T1000 (cell line): ENCODE measurements around the gene UNCX.

Experiments
- DNase-seq: peaks from one replicate; lab custom pipeline; 2025; ENCODE audit warnings: mixed read lengths; lab: John Stamatoyannopoulos, UW

UNCX gene

GRCh38 chr7:1232103-1232466 lies 587 bp upstream of the UNCX start:
- DNase-seq, result no peak

GRCh38 chr7:1233333-1234048 lies 819 bp downstream of the UNCX start:
- no peak for DNase-seq

GRCh38 chr7:1234049-1234880 lies 1.6 kb downstream of the UNCX start:
- no peak for DNase-seq

- no peak for DNase-seq
Measured at GRCh38 chr7:1234881-1235500, 2.3 kb downstream of the UNCX start.

DNA sequence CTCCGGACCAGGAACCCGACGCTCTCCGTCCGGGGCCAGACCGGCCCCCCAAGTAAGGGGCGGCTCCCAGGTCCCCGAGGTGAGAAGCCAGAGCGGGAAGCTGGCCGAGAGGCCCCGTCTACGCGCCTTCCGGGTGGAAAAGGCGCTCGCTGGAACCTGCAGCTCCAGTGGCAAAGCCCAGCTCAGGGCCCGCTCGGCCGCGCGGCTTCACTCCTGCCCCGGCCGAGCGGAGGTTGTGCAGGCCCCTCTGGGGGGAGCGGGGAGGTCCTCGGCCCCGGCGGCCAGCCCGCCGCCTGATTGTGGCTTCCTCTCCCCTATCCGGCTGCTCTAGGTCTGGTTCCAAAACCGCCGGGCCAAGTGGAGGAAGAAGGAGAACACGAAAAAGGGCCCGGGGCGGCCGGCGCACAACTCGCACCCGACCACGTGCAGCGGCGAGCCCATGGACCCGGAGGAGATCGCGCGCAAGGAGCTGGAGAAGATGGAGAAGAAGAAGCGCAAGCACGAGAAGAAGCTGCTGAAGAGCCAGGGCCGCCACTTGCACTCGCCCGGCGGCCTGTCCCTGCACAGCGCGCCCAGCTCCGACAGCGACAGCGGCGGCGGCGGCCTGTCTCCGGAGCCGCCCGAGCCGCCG lies 2.9 kb downstream of the UNCX start:
- DNase-seq, result no peak

GRCh38 chr7:1236132-1236661 lies 3.5 kb downstream of the UNCX start:
- no peak for DNase-seq

GRCh38 chr7:1236831-1237701 lies 4.4 kb downstream of the UNCX start:
- no peak for DNase-seq

DNA sequence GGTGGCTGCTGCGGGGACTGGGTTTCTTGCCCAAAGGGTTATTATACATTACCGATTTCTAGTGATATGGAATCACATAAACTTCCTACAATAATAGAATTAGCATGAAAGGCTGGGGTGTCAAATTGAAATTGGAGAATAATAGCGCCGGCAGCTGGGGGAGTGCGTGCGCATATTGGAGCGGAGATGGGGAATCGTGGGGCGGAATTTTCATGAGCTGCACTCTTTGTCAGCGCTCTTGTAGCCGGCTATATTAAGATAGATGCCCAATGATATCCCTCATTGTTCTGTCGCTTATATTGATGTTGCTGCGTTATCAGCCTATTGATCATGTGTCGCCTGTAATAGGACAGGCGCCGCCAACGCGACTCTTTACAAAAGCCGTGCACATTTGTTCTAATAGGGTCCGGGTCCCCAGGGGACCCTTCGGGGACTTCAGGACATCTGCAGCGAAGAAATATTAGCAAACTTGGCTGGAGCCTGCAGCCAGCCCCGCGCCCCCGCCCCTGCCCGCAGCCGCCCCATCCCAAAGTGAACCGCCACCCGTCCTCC lies 5.1 kb downstream of the UNCX start:
- DNase-seq, result no peak

GRCh38 chr7:1238450-1238882 lies 5.8 kb downstream of the UNCX start:
- DNase-seq, result no peak

GRCh38 chr7:1238931-1239802 lies 6.5 kb downstream of the UNCX start:
- no peak for DNase-seq

DNA sequence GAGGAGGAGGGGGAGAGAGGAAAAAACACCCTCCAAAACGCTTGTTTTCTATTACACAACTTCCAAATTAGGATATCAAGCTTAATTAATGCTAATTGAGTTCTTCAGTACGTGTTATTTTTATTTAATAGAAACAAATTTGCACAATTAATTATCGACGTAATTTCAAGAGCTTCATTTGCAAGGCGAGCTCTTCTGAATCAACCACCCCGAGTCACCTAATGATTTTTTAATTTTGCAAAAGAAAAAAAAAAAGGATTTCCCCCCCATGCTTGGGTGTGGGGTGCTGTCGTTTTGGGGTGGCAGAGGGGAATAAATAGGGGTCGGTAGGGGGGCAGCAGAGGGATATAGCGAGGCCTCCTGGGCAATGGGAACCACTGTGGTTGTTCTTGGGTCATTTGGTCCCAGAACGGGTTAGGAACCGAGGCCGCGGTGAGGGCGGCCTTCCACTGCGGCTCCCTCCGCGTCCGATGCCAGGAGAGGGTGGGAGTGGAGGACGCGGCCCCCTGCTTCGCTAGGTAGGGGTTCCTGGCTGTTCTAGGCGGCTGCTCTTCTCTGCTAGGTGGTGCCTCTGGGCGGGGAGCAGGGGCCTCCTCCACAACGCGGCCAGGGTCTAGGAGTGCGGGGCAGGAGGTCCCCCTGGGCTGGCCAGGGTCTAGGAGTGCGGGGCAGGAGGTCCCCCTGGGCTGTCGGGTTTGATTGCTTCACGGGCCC lies 7.3 kb downstream of the UNCX start:
- no peak for DNase-seq

- no peak for DNase-seq
Measured at GRCh38 chr7:1240517-1241257, 8.0 kb downstream of the UNCX start.

DNA sequence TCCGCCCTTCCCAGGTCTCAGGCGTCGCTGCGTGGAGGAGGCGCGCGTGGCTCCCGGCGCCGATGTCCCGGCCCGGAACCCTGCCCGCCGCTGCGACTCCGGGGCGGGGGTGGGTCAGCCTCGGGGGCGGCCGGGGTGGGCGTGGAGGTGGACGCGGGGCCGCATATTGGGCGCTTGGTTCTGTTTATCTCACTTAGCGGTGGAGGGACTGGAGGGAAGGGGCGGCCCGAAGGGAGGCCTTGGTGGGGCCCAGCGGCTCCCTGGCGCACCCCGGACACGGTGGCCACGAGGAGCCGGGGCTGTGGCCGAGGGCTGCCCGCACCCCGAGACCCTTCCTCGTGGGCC lies 8.6 kb downstream of the UNCX start:
- DNase-seq, result no peak

DNA sequence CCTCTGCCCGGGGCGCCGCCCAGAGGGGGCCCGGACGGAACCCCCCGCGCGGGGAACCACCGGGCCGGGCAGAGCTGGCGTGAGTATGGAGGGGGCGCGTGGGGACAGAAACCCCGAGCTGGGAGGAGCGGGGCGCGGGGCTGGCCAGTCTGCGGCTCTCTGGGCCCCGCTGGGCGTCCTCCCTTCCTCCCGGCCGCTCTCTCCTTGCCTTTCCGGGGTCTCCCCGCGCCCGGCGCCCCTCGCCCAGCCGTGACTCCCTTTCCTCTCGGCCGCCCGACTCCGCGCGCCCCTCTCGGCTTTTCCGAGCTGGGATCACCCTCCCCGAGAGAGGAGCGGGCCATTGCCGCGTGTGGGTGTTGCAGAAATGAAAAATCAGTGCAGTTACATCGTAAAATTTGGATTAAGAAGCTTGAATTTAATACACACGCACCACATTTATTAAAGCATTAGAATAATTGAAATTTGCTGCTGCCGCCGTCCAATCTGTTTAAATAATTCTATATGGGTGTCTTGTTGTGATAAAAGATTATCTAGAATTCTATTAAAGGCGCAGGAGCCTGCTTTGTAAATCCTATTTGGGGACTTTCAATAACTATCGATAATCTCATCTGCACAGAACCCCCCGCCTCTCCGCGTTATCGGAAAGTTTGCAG lies 9.1 kb downstream of the UNCX start:
- DNase-seq, result no peak

DNA sequence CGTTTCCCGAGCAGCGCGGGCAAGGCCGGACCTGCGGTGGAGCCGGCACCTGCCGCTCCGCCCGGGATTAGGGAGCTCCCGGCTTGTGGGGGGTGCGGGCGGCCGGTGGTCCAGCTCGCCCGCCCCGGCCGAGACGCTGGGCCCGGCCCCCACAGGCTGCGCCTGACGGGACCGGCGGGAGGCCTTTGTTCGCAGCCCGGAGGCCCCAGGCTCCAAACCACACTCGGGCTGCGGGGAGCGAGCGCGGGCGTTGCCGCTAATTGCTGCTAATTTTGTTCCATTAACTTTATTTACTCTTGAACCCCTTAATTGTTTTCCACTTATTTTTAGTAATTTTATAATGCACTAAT lies 9.6 kb downstream of the UNCX start:
- no peak for DNase-seq

DNA sequence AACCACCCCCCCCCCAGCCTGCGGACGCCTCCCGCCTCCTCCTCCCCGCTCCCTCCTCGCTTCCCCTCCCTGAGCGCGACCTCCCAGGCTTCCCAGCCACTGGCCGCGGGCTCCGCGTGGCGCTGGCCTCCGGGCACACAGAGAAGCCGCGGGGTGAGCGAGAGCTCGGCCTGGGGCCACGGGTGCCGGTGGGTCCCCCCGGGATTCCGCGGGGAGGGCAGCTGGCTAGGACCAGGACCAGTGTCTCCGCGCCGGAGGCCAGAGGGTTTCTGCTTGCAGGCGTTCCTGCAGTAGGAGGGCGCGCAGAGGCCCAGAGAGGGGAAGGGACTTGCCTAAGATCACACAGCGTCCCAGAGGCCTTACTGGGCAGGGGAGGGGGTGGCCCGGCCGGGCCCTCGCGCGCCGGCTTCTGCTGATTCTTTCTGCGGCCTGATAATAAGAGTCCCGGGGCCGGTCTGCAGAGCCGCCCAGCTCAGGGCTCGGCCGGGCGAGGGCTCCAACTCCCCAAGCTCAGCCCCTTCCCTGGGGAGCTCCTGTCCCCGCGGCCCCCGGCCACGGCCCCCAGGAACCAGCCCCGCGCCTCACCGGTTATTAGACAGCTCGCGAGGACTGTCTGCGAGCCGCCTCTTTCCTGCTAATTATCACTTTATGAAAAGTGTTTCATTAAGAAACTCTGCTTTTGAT lies 10.1 kb downstream of the UNCX start:
- DNase-seq, result no peak

- DNase-seq, result no peak
Measured at GRCh38 chr7:1243290-1243963, 10.8 kb downstream of the UNCX start.
